Peyer's patch (tissue), 4 donors: ENCODE results near the gene HSPB3.

Experiments used
- POLR2A ChIP-seq, 2 donors: fragments of 450-650 bp; IDR thresholded peaks; one replicate each; pipeline ENCODE4 v1.5.1; 2017; ENCODE audit warnings: antibody characterized with exemption in 2 of 2, mild to moderate bottlenecking in 2 of 2, moderate library complexity in 2 of 2
- TF ChIP-seq, protein P1 (sequence below), 6 experiments: fragments of 450-650 bp in 4 of 6; fragments of 200-600 bp in 2 of 6; sonication (generic) in 1 of 6; IDR thresholded peaks; one replicate each; pipeline ENCODE4 v1.5.1; 2017 to 2019; ENCODE audit warnings: antibody characterized with exemption in 6 of 6, mild to moderate bottlenecking in 3 of 6, moderate library complexity in 1 of 6

DNA sequence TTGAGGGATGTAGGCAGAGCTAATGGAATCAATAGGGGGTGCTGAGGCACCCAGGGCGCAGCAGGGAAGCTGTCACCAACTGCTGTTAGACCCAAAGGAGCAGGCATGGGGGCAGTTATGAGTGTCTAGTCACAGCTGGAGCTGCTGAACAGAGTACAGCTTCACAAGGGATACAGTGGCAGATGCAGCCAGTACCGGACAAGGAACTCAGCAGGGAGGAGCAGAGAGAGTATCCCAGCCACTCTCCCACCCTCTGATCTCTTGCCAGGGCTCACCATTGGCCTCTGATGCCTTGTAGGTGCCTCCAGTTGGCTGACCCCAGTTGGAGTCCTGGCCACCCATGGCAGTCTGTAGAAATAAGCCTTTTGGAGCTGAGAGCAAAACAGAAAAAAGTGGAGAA, 42.6 kb upstream of the HSPB3 start:
- TF ChIP-seq, protein P1, sequence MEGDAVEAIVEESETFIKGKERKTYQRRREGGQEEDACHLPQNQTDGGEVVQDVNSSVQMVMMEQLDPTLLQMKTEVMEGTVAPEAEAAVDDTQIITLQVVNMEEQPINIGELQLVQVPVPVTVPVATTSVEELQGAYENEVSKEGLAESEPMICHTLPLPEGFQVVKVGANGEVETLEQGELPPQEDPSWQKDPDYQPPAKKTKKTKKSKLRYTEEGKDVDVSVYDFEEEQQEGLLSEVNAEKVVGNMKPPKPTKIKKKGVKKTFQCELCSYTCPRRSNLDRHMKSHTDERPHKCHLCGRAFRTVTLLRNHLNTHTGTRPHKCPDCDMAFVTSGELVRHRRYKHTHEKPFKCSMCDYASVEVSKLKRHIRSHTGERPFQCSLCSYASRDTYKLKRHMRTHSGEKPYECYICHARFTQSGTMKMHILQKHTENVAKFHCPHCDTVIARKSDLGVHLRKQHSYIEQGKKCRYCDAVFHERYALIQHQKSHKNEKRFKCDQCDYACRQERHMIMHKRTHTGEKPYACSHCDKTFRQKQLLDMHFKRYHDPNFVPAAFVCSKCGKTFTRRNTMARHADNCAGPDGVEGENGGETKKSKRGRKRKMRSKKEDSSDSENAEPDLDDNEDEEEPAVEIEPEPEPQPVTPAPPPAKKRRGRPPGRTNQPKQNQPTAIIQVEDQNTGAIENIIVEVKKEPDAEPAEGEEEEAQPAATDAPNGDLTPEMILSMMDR (IDR thresholded peaks at IDR 0.05) = no peak
- TF ChIP-seq POLR2A (IDR thresholded peaks at IDR 0.05) = no peak
